Activated CD8-positive, alpha-beta memory T cell treated with anti-CD3 and anti-CD28 coated beads, Interleukin-2, amount 50 U/mL, for 1 hour (primary cell): ENCODE measurements around the gene GTF3C6.
A peak's percentile ranks its signal among the peaks of the same experiment; 100 is the strongest.
"Not testable (repeated sequence)": the region's sequence is repeated elsewhere in the genome, so short reads cannot be mapped to it uniquely, and the experiment has no call there.

Experiments
- DNase-seq: peaks from one replicate; pipeline ENCODE4 v3.0.0-alpha.2; 2020; ENCODE audit errors: extremely low read depth

Gene GTF3C6, protein sequence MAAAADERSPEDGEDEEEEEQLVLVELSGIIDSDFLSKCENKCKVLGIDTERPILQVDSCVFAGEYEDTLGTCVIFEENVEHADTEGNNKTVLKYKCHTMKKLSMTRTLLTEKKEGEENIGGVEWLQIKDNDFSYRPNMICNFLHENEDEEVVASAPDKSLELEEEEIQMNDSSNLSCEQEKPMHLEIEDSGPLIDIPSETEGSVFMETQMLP

DNA sequence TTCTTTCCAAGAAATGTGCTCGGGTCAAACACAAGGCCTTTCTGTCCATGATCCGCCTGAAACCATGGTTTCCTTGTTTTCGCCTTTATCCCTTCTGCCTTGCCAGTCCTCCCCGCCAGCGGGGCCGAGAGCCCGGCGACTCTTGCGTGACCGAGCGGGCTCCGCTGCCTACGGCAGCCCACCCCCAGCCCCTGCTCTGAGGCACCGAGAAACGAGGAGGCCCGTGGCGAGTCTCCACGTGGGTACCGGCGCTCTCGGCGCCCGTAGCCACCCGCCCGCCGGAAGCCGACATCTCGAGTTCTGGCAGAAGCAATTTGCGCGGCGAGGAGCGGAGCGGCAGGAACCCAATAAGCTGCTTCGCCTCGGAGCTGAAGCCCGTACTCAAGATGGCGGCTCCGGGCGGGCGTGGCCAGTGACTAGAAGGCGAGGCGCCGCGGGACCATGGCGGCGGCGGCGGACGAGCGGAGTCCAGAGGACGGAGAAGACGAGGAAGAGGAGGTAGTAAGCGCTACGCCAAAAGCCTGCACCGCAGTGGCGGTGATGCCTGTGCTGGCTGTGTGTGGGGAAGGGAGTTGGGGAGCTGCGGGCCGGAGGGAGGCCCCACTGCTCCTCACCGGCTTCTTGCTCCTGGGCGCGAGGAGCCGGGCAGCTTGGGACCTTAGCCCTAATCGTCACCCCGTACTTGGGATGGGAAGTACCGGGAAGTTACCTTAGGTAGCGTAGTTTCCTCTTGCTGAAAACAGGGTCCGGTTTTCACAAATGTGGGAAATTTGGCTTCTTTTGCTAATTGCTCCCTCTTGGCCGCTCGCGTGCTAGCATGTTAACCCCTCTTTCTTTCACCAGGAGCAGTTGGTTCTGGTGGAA lies at the start of gene GTF3C6:
TSS of gene GTF3C6 (plus strand) at position 378 of the 864 bp plus-strand sequence. CDS start at position 442, 64 bp downstream.
- peak; percentile 84 for DNase-seq

DNA sequence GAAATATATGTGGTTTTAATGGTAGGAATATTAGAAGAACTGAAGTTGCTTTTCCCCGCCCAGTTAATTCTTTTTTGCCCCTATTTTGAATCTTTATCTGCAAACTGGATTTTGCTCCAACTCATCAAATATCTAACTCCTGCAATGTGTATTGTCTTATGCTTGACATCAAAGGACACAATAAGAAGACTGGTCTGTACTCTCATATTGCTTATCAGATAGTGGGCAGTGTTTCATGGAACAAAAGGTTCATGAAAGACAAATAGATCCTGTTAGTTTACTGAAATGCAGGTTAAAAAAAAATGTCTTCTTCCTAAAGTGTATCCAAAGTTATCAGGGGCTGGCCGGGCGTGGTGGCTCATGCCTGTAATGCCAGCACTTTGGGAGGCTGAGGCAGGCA lies 27.7 kb upstream of the GTF3C6 start:
- no peak for DNase-seq

DNA sequence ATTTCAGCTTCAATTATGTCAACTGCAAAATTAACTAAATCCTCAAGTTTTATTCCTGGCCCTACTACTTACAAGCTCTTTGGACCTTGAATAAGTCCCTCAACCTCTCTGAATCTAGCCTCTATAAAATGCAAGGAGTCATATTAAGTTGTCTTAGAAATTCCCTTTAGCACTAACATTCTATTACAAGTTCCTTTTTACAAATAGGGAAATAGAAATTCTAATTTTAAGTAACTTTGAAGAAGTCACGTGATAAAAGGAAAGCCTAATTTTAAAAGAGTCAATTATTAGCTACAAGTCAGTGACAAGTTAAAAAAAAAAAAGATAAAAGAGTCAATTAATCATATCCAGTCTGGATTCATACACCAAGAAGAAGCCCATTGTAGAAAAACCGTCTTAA lies 24.6 kb upstream of the GTF3C6 start:
- no peak for DNase-seq

DNA sequence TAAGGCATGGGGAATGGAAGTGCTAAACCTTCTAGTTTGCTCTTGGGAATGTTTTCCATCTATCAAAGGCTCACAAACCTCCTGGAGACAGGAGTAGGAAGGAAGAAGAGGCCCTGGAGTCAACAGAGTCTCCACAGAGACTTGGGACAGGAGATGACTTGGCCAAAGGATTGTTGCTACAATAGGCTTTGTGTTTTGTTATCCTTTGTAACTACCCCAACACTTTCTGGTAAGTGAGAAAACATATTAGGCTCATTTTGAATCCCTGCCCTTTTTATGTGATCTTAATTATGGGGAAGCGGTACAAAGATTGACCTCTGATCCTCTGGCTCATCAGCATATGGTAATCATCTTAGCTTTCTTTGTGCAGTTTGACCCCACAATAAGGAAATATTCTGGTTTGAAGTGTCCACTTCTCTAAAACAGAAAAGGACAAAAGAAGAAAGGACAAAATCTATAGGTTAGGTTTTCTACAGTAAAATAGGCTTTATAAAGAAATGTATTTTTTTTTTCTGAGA lies 24.1 kb upstream of the GTF3C6 start:
- DNase-seq: no peak

DNA sequence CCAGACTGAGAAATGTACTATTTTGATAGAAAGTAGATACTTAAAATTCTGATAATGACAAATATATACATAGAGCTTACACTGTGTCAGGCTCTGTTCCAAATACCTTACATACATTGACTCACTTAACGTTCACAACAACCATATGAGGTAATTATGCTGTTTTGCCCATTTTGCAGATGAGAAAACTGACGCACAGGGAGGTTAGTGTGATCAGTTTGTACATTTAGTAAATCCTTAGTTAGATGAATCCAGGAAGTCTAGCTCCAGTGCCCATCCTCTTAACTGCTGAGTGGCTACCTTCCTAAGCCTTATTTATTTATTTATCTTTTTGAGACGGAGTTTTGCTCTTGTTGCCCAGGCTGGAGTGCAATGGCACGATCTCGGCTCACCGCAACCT lies 23.3 kb upstream of the GTF3C6 start:
- no peak for DNase-seq

DNA sequence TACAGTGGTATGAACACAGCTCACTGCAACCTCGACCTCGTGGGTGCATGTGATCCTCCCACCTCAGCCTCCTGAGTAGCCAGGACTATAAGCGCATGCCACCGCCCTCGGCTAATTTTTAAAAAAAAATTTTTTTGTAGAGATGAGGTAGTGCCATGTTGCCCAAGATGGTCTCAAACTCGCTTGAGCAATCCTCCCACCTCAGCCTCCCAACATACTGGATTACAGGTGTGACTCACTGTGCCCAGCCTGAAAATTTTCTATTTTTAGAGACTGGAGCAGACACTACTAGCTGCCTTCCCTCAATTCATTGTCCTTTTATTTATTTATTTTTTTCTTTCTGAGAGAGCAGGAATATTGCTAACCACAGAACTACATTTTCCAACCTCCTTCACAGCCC lies 20.3 kb upstream of the GTF3C6 start:
- no peak for DNase-seq

DNA sequence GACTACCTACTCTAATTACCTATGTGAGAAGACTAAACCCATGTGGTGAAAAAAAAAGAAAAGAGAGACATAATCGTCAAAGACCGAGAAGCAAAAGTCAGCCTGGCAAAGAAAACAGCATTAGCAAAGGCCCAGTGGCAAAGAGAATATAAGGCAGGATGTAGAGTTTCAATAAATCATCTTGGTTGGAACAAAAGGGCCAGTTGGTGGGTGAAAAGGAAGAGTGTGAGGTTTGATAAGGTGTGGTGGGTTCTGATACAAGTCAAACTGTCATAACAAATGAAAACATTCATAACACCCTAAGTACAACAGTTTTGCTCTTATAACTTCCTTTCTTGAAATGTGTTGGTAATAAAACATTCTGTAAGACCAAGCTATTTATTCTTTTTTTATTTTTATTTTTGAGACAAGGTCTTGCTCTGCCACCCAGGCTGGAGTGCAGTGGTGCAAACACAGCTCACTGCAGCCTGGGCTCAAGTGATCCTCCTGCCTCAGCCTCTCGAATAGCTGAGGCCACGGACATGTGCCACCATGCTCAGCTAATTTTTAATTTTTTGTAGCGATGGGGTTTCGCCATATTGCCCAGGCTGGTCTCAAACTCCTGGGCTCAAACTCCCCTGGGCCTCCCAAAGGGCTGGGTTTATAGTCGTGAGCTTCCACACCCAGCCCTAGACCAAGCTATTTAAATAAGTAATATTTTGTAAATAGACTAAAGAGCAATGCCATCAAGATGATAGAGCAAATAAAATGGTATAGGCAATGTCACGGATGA lies 18.9 kb upstream of the GTF3C6 start:
- DNase-seq: no peak

DNA sequence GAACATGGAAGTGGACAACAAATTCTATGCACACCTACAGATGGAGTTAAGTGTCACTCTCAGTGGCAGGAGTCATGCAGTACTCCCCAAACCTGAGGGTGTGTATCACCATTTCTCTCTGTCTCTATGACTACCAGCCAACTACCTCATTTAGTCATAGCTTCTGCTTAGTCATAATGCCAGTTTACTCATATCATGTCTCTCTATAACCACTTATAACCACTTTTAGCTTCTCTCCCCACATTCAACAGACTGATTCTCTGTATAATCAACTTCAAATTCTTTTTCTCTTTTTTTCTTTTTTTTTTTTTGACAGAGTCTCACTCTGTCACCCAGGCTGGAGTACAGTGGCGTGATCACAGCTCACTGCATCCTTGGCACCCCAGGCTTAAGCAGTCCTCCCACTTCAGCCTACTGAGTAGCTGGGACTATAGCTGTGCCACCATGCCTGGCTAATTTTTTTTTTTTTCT lies 13.8 kb upstream of the GTF3C6 start:
- no peak for DNase-seq

DNA sequence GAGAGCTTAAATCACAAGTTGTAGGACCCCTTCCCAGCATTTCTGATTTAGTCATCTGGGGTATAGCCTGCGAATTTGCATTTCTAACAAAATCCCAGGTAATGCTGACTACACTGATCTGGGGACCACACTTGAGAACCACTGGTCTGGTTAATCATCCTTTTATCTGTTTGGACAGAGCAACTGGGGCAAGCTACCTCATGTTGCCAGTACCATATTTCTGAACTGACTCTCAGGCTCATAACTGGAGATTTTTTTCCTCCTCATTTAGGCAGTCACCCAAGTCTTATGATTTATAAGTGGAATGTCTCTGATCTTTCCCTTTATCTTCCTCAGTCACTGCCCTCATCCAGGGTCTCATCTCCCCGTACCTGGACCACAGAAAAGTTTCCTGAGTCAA lies 12.0 kb upstream of the GTF3C6 start:
- DNase-seq: no peak

DNA sequence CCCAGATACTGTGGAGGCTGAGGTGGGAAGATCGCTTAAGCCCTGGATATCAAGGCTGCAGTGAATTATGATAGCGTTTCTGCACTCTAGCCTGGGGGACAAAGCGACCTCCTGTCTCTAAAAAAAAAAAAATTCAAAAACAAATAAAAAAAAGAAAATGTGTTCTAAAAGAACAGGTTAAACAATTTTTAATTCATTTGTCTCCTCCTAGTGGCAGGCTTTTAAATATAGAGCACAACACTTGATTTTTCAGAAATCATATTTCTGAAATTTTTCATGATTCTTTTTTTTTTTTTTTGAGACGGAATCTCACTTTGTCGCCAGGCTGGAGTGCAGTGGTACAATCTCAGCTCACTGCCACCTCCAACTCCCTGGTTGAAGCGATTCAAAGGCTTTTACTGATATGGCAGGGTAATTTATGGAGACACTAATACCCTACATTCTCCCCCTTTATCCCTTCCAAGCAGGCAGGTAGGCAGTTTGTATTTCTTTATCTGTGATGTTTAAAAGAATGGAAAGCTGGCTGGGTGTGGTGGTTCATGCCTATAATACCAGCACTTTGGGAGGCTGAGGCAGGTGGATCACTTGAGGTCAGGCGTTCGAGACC lies 8.7 kb upstream of the GTF3C6 start:
- DNase-seq: no peak

DNA sequence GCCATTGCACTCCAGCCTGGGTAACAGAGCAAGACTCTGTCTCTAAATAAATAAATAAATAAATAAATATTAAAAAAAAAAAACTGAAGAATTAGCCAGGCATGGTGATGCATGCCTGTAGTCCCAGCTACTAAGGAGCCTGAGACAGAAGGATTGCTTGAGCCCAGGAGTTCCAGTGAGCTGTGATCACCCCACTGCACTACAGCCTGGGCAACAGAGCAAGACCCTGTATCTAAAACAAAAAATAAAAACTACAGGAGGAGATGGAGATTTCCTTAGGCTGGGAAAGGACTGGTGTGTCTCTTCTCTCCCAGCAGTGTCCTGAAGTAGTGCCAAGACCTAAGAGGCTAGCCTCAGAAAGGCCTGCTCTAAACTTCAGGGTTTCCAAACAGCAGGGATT lies 8.1 kb upstream of the GTF3C6 start:
- no peak for DNase-seq

DNA sequence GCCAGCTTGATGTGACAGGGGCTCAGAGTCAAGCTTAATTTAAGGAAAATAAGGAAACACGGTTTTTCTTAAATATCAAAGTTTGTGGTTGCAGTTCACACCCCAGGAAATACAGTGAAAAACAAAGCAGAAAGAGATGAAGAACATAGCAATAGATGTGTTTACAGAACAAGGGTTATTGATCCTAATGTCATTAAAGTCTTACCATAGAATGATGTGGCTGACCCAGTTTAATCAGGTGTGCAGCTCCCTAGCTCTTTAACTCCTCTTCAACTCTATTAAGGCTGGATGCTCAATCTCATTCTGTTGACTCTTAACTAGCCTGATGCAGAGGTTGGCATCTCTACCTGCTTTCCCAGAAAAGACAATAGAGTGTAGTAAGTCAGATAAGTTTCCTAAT lies 7.5 kb upstream of the GTF3C6 start:
- DNase-seq: no peak

DNA sequence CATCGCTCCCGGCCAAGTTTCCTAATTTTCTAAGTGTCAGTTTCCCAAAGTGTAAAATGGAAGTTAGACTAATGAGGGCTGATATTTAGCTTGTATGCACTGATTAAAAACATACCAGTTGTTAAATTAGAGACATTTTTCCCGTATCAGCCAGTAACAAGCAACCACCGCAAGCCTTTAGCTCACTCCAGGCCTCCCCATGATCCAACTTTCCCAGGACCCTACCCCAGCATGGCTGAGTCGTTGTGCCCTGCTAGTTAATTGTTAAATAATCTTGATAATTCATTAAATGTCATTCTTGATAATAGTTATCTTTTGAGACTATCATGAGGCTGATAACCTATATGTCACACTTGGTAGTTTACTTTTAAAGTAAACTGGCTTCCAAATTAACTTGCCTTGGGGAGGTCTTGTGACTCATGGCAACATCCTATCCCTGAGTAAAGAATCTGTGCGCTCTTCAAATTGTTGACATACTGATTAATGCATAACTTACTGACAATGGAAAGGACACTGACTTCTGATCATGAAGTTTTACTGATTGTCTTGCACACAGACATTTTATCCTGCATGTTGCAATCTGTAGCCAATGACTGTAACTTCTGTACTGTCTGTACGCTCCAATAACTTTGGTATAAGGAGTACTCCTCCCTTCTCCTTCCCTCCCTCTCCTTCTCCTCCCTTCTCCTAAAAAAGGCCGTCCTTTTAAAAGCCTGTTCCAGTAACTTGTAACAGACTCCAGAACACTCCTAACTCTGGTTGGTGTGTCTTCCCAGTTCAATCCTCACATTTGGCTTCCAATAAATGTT lies 6.3 kb upstream of the GTF3C6 start:
- no peak for DNase-seq

DNA sequence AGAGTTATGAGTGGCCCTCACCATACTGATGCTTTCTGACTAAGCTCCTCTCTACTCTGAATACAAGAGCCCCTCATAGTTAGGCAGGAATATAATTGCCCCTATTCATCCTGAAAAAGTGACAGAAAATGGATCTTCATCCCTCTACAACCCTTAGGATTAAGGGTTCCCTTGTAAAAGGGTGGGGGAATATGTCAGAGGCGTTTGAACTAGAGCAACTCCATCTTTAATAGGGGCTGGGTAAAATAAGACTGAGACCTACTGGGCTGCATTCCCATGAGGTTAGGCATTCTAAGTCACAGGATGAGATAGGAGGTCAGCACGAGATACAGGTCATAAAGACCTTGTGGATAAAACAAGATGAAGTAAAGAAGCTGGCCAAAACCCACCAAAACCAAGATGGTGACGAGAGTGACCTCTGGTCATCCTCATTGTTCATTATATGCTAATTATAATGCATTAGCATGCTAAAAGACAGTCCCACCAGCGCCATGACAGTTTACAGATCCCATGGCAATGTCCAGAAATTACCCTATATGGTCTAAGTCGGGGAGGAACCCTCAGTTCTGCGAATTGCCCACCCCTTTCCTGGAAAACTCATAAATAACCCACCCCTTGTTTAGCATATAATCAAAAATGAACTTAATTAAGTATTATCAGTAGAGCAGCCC lies 4.7 kb upstream of the GTF3C6 start:
- DNase-seq: no peak

DNA sequence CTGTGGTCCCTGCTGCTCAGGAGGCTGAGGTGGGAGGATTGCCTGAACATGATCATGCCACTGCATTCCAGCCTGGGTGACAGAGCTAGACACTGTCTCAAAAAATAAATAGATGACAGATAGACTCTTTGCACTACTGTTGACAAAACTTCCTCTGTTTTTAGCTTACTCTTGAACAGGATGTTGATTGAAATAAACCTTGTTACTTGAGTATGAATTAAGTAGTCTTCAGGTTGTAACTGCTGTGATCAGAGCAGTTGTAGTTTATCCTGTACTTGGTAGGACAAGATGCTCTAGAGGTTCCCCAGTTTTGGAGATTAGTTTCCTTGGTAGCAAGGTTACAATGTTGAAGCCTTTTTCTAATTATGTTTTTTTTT lies 1.5 kb downstream of the GTF3C6 start:
- DNase-seq: no peak

DNA sequence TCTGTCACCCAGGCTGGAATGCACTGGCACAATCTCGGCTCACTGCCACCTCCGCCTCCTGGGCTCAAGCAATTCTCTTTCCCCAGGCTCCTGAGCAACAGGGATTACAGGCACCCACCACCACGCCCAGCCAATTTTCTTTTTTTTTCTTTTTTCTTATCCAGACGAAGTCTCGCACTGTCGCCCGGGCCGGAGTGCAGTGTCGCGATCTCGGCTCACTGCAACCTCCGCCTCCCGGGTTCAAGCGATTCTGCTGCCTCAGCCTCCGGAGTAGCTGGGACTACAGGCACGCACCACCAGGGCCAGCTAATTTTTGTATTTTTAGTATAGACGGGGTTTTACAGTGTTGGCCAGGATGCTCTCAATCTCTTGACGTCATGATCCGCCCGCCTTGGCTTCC lies 4.1 kb downstream of the GTF3C6 start:
- DNase-seq: not testable (repeated sequence)

DNA sequence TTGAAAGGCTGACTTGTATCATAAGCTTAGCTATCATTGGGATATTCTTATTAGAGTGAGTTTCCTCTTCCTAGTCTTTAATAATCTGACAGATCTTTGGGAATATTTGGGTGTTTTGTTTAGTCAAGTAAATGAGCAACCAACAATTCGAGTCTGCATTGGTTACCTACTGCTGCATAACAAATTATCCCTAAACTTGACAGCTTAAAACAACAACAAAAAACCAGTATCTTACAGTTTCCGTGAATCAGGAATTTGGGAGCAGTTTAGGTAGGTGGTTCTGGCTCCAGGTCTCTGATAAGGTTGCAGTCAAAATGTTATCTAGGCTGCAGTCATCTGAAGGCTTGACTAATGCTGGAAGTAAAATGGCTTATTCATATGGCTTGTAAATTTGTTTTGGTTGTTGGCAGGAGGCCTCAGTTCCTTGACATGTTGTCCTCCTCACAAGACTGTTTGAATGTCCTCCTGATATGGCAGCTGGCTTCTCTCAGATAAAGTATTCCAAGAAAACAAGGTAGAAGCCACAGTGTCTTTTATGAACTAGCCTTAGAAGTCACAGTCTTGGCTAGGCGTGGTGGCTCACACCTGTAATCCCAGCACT lies 7.2 kb downstream of the GTF3C6 start:
- DNase-seq: no peak

DNA sequence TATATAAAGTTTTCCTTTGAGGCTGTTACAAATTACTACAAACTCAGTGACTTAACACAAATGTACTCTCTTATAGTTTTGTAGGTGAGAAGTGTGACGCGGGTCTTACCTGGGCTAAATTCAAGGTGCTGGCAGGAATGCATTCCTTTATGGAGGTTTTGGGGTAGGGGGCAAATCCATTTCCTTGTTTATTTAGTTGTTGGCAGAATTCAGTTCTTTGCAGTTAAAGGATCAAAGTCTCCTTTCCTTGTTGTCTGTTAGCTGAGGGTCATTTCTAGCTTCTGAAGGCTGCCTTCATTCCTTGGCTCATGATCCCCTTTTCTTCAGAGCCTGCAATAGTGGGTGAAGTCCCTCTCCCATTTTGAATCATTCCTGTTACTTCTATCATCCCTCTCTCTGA lies 10.2 kb downstream of the GTF3C6 start:
- not testable (repeated sequence) for DNase-seq

DNA sequence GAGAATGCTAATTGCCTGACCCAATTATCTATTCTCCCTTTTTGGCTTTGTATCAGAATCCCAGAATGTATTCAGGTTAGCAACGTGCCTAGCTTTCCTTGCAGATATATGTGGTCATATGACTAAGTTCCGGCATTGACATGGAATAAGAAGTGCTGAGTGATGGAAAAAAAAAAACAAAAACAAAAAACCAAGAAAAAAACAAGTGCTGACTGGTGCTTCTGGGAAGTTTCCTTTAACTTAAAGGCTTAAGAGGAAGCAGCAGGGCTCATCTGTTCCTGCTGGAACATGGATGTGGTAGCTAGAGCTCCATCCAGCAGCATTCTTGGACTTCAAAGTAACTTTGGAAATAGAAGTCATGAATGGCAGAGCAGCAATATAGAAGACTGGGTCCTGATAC lies 13.0 kb downstream of the GTF3C6 start:
- DNase-seq: no peak

DNA sequence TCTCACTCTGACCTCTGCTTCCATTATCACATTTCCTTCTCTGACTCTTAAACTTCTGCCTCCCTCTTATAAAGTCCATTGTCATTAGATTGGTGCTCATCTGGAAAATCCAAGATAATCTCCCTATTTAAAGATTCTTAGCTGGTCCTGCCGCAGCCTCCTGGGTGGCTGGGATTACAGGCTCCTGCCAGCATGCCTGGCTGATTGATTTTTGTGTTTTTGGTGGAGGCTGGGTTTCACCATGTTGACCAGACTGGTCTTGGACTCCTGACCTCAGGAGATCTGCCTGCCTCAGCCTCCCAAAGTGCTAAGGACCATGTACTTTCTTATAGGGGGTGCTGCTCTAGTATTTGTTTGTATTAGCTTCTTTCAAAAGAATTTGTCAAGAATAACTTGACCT lies 18.1 kb downstream of the GTF3C6 start:
- DNase-seq: no peak
